A549 (cell line): ENCODE measurements around the gene SLC16A5. TPM values are rescaled to one million over a fixed set of nuclear protein-coding genes. Genes with fewer than 3 reads are reported as not detected.

Source experiments
- ATOH8 ChIP-seq: fragments of 250-450 bp; sonication (Bioruptor Pico); IDR thresholded peaks from 2 replicates; pipeline ENCODE4 v1.5.0; 2020; ENCODE audit warnings: low read depth, mild to moderate bottlenecking, moderate library complexity
- MYC ChIP-seq: IDR thresholded peaks from 2 replicates; pipeline ENCODE4 v1.6.1; 2012; ENCODE audit warnings: mild to moderate bottlenecking, inconsistent platforms, low read length, improper control_type of control experiment, borderline replicate concordance
- SMC3 ChIP-seq: fragments of >200 bp; sonication (Bioruptor Twin); formaldehyde crosslinking; IDR thresholded peaks from 3 replicates; pipeline ENCODE4 v1.6.1; 2018; ENCODE audit warnings: inconsistent platforms
- polyA plus RNA-seq, 4 experiments: library from polyadenylated mRNA; depleted of rRNA in 3 of 4; stranded (reverse); fragments of >200 nt; fragmentation: RNase III in 1 of 4; extraction: RNeasy Plus Mini Kit Qiagen cat#74134 plus additional on column Dnase treatment in 1 of 4; gene quantifications; 2 replicates in 3 of 4; 3 replicates in 1 of 4; pipeline ENCODE4 v1.2.3, GENCODE V29; 2011 to 2017
- small RNA-seq, 6 experiments: library from RNA; depleted of rRNA; stranded (forward); fragments of <200 nt; gene quantifications; one replicate each; pipeline ENCODE3, GENCODE V24; 2012

The SLC16A5 gene
- polyA plus RNA-seq, 2 of the 4 experiments (the other 2 are of a cell fraction): 19.0 to 27.2 TPM

GRCh38 chr17:75155191-75155601 is 67.4 kb downstream of the SLC16A5 start (continued):
- no peak for TF ChIP-seq ATOH8
- TF ChIP-seq SMC3: no peak
- no peak for TF ChIP-seq MYC

Small RNAs within 50 kb of the gene (small RNA-seq; reads per million reads assigned to genes)
- gene AC111186.1: 0 reads per million in 6 experiments
- gene RF00019: 0 reads per million in 6 experiments
- gene RN7SL573P: 0 reads per million in 6 experiments

Other genes starting within 250 kb of the SLC16A5 start
- 0.15 and 0.17 TPM in 2 replicates for gene GRIN2C, start 228.1 kb upstream of the SLC16A5 start, polyA plus RNA-seq (2011; rRNA removed)
- gene GRIN2C, start 228.1 kb upstream of the SLC16A5 start, polyA plus RNA-seq (2017; fragmentation: RNase III; extraction: RNeasy Plus Mini Kit Qiagen cat#74134 plus additional on column Dnase treatment): 0.28 to 0.77 TPM (median 0.40 TPM) in 3 replicates
- 32.5 and 33.0 TPM in 2 replicates for gene FDXR, start 215.0 kb upstream of the SLC16A5 start, polyA plus RNA-seq (2011; rRNA removed)
- 43.3 to 51.8 TPM (median 44.5 TPM) in 3 replicates for gene FDXR, start 215.0 kb upstream of the SLC16A5 start, polyA plus RNA-seq (2017; fragmentation: RNase III; extraction: RNeasy Plus Mini Kit Qiagen cat#74134 plus additional on column Dnase treatment)
- not detected in 2 replicates for gene FADS6, start 194.3 kb upstream of the SLC16A5 start, polyA plus RNA-seq (2011; rRNA removed)
- gene FADS6, start 194.3 kb upstream of the SLC16A5 start, polyA plus RNA-seq (2017; fragmentation: RNase III; extraction: RNeasy Plus Mini Kit Qiagen cat#74134 plus additional on column Dnase treatment): 0.04 TPM in 1 of 3 replicates, not detected in the others
- 0.05 and 0.12 TPM in 2 replicates for gene USH1G, start 164.7 kb upstream of the SLC16A5 start, polyA plus RNA-seq (2011; rRNA removed)
- gene USH1G, start 164.7 kb upstream of the SLC16A5 start, polyA plus RNA-seq (2017; fragmentation: RNase III; extraction: RNeasy Plus Mini Kit Qiagen cat#74134 plus additional on column Dnase treatment): 0.04 to 0.09 TPM (median 0.07 TPM) in 3 replicates
- gene OTOP2, start 163.7 kb upstream of the SLC16A5 start, polyA plus RNA-seq (2011; rRNA removed): 0.06 and 0.11 TPM in 2 replicates
- gene OTOP2, start 163.7 kb upstream of the SLC16A5 start, polyA plus RNA-seq (2017; fragmentation: RNase III; extraction: RNeasy Plus Mini Kit Qiagen cat#74134 plus additional on column Dnase treatment): 0.08 TPM in 1 of 3 replicates, not detected in the others
- not detected in 2 replicates for gene OTOP3, start 152.1 kb upstream of the SLC16A5 start, polyA plus RNA-seq (2011; rRNA removed)
- not detected in 3 replicates for gene OTOP3, start 152.1 kb upstream of the SLC16A5 start, polyA plus RNA-seq (2017; fragmentation: RNase III; extraction: RNeasy Plus Mini Kit Qiagen cat#74134 plus additional on column Dnase treatment)
- gene HID1, start 115.2 kb upstream of the SLC16A5 start, polyA plus RNA-seq (2011; rRNA removed): 11.7 and 15.2 TPM in 2 replicates
- gene HID1, start 115.2 kb upstream of the SLC16A5 start, polyA plus RNA-seq (2017; fragmentation: RNase III; extraction: RNeasy Plus Mini Kit Qiagen cat#74134 plus additional on column Dnase treatment): 3.7 to 6.2 TPM (median 5.2 TPM) in 3 replicates
- 18.0 and 18.5 TPM in 2 replicates for gene CDR2L, start 100.3 kb upstream of the SLC16A5 start, polyA plus RNA-seq (2011; rRNA removed)
- gene CDR2L, start 100.3 kb upstream of the SLC16A5 start, polyA plus RNA-seq (2017; fragmentation: RNase III; extraction: RNeasy Plus Mini Kit Qiagen cat#74134 plus additional on column Dnase treatment): 26.9 to 34.0 TPM (median 30.0 TPM) in 3 replicates
- 86.4 and 127 TPM in 2 replicates for gene MRPL58, start 75.3 kb upstream of the SLC16A5 start, polyA plus RNA-seq (2011; rRNA removed)
- 89.4 to 105 TPM (median 95.3 TPM) in 3 replicates for gene MRPL58, start 75.3 kb upstream of the SLC16A5 start, polyA plus RNA-seq (2017; fragmentation: RNase III; extraction: RNeasy Plus Mini Kit Qiagen cat#74134 plus additional on column Dnase treatment)
- 314 and 333 TPM in 2 replicates for gene ATP5PD, start 41.0 kb upstream of the SLC16A5 start, polyA plus RNA-seq (2011; rRNA removed)
- gene ATP5PD, start 41.0 kb upstream of the SLC16A5 start, polyA plus RNA-seq (2017; fragmentation: RNase III; extraction: RNeasy Plus Mini Kit Qiagen cat#74134 plus additional on column Dnase treatment): 429 to 463 TPM (median 440 TPM) in 3 replicates
- gene KCTD2, start 40.7 kb upstream of the SLC16A5 start, polyA plus RNA-seq (2011; rRNA removed): 31.3 and 34.1 TPM in 2 replicates
- gene KCTD2, start 40.7 kb upstream of the SLC16A5 start, polyA plus RNA-seq (2017; fragmentation: RNase III; extraction: RNeasy Plus Mini Kit Qiagen cat#74134 plus additional on column Dnase treatment): 16.3 to 18.8 TPM (median 18.6 TPM) in 3 replicates
- 8.5 and 9.5 TPM in 2 replicates for gene ARMC7, start 22.0 kb downstream of the SLC16A5 start, polyA plus RNA-seq (2011; rRNA removed)
- gene ARMC7, start 22.0 kb downstream of the SLC16A5 start, polyA plus RNA-seq (2017; fragmentation: RNase III; extraction: RNeasy Plus Mini Kit Qiagen cat#74134 plus additional on column Dnase treatment): 11.3 to 13.1 TPM (median 12.6 TPM) in 3 replicates
- gene NT5C, start 43.8 kb downstream of the SLC16A5 start, polyA plus RNA-seq (2011; rRNA removed): 54.5 and 73.7 TPM in 2 replicates
- 83.8 to 92.2 TPM (median 91.4 TPM) in 3 replicates for gene NT5C, start 43.8 kb downstream of the SLC16A5 start, polyA plus RNA-seq (2017; fragmentation: RNase III; extraction: RNeasy Plus Mini Kit Qiagen cat#74134 plus additional on column Dnase treatment)
- 141 and 196 TPM in 2 replicates for gene JPT1, start 66.6 kb downstream of the SLC16A5 start, polyA plus RNA-seq (2011; rRNA removed)
- 623 to 739 TPM (median 629 TPM) in 3 replicates for gene JPT1, start 66.6 kb downstream of the SLC16A5 start, polyA plus RNA-seq (2017; fragmentation: RNase III; extraction: RNeasy Plus Mini Kit Qiagen cat#74134 plus additional on column Dnase treatment)
- gene SUMO2, start 95.0 kb downstream of the SLC16A5 start, polyA plus RNA-seq (2011; rRNA removed): 400 and 545 TPM in 2 replicates
- gene SUMO2, start 95.0 kb downstream of the SLC16A5 start, polyA plus RNA-seq (2017; fragmentation: RNase III; extraction: RNeasy Plus Mini Kit Qiagen cat#74134 plus additional on column Dnase treatment): 452 to 573 TPM (median 525 TPM) in 3 replicates
- gene NUP85, start 117.7 kb downstream of the SLC16A5 start, polyA plus RNA-seq (2011; rRNA removed): 110 and 124 TPM in 2 replicates
- gene NUP85, start 117.7 kb downstream of the SLC16A5 start, polyA plus RNA-seq (2017; fragmentation: RNase III; extraction: RNeasy Plus Mini Kit Qiagen cat#74134 plus additional on column Dnase treatment): 83.4 to 87.1 TPM (median 84.1 TPM) in 3 replicates
- gene GGA3, start 173.7 kb downstream of the SLC16A5 start, polyA plus RNA-seq (2011; rRNA removed): 40.9 and 43.6 TPM in 2 replicates
- 34.5 to 42.8 TPM (median 35.8 TPM) in 3 replicates for gene GGA3, start 173.7 kb downstream of the SLC16A5 start, polyA plus RNA-seq (2017; fragmentation: RNase III; extraction: RNeasy Plus Mini Kit Qiagen cat#74134 plus additional on column Dnase treatment)
- 144 and 157 TPM in 2 replicates for gene MRPS7, start 173.9 kb downstream of the SLC16A5 start, polyA plus RNA-seq (2011; rRNA removed)
- 161 to 164 TPM (median 163 TPM) in 3 replicates for gene MRPS7, start 173.9 kb downstream of the SLC16A5 start, polyA plus RNA-seq (2017; fragmentation: RNase III; extraction: RNeasy Plus Mini Kit Qiagen cat#74134 plus additional on column Dnase treatment)
- 61.0 and 71.4 TPM in 2 replicates for gene MIF4GD, start 183.3 kb downstream of the SLC16A5 start, polyA plus RNA-seq (2011; rRNA removed)
- 22.2 to 24.6 TPM (median 23.9 TPM) in 3 replicates for gene MIF4GD, start 183.3 kb downstream of the SLC16A5 start, polyA plus RNA-seq (2017; fragmentation: RNase III; extraction: RNeasy Plus Mini Kit Qiagen cat#74134 plus additional on column Dnase treatment)
- gene SLC25A19, start 201.5 kb downstream of the SLC16A5 start, polyA plus RNA-seq (2011; rRNA removed): 14.8 and 15.3 TPM in 2 replicates
- 13.7 to 16.4 TPM (median 14.9 TPM) in 3 replicates for gene SLC25A19, start 201.5 kb downstream of the SLC16A5 start, polyA plus RNA-seq (2017; fragmentation: RNase III; extraction: RNeasy Plus Mini Kit Qiagen cat#74134 plus additional on column Dnase treatment)